HUES64 (cell line): Measurements from ENCODE around the gene TMTC2.
A peak's percentile ranks its signal among the peaks of the same experiment; 100 is the strongest.

Experiments
- H3K27ac ChIP-seq: 2 replicates; pipeline ENCODE4 v1.7.0; 2013; ENCODE audit warnings: low read depth, low read length, inconsistent platforms
- H3K27me3 ChIP-seq: 2 replicates; pipeline ENCODE4 v1.6.1; 2013; ENCODE audit warnings: mild to moderate bottlenecking, low read length; ENCODE audit not compliant: insufficient read depth
- H3K36me3 ChIP-seq: 2 replicates; pipeline ENCODE4 v1.6.1; 2013; ENCODE audit warnings: mild to moderate bottlenecking, low read length; ENCODE audit not compliant: insufficient read depth
- H3K4me1 ChIP-seq: 2 replicates; pipeline ENCODE4 v1.6.1; 2013; ENCODE audit warnings: mild to moderate bottlenecking, low read length, moderate library complexity; ENCODE audit not compliant: insufficient read depth
- H3K4me3 ChIP-seq: 2 replicates; pipeline ENCODE4 v1.5.1; 2013; ENCODE audit warnings: mild to moderate bottlenecking, low read length, moderate library complexity
- H3K9ac ChIP-seq: 2 replicates; pipeline ENCODE4 v1.6.1; 2013; ENCODE audit warnings: mild to moderate bottlenecking, low read depth, low read length
- H3K9me3 ChIP-seq: 2 replicates; pipeline ENCODE4 v1.6.1; 2013; ENCODE audit warnings: low read depth, low read length; ENCODE audit not compliant: insufficient read depth
- WGBS: fragments of 150-250, 120-280 bp; methylation state at CpG from one replicate; pipeline ENCODE4 v1.1.7; 2013; ENCODE audit warnings: missing lambda C conversion rate; 5-methylcytosine and 5-hydroxymethylcytosine counted together

The TMTC2 gene

DNA sequence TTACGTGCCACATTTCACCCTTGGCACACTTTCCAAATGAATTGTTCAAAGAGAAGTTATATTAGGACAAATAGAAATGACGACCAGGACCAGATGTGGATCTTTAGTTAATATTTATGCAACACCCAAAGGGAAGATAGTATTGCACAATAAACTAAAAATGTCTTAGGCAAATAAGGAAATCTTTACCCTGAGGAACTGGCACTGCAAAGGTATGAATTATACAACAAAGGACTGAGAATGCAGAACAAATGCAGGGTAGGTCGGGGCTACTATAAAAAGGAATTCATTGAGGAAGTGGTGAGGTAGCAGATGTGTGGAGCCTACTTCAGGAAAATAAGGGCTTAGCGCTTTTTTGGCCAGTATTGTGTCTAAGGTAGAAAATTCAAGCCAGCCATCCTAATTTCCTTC is 3.9 kb upstream of the TMTC2 start:
- Histone ChIP-seq H3K4me3 (no peak overlapping the region), H3K9me3 (no peaks in the 10 kb centered on the region), H3K9ac (no peak overlapping the region), H3K27ac (no peak overlapping the region), H3K36me3 (no peaks in the 10 kb centered on the region), H3K27me3 (no peaks in the 10 kb centered on the region), H3K4me1 (peaks cover 3% of the 10 kb centered on the region)
- 77% methylated on average over 4 of the region's 4 CpGs for WGBS

DNA sequence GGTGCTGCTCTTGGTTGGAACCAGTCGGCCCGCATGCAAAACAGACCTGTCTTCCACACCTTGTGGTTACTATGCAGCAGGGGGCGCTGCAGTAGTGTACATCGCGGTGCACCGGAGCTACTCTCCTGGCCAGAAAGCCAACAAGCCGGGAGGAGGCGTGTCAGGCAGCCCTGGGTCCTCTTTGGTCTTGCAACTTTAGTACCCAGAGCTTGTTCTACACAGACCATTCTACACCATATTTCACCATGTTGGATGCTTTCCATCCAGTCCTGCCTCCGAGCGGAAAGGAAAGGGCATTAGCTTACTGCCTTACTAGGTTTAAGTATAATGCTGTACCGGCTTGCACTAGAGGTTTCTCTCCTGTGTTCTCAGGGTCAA is 927 bp upstream of the TMTC2 start:
- Histone ChIP-seq H3K4me1 (peaks cover 12% of the 10 kb centered on the region), H3K36me3 (no peaks in the 10 kb centered on the region), H3K9ac (no peak overlapping the region), H3K27me3 (peaks cover 9% of the 10 kb centered on the region), H3K4me3 (peak overlapping the region; percentile 79), H3K9me3 (no peaks in the 10 kb centered on the region), H3K27ac (no peak overlapping the region)
- 3% methylated on average over 11 of the region's 11 CpGs for WGBS

DNA sequence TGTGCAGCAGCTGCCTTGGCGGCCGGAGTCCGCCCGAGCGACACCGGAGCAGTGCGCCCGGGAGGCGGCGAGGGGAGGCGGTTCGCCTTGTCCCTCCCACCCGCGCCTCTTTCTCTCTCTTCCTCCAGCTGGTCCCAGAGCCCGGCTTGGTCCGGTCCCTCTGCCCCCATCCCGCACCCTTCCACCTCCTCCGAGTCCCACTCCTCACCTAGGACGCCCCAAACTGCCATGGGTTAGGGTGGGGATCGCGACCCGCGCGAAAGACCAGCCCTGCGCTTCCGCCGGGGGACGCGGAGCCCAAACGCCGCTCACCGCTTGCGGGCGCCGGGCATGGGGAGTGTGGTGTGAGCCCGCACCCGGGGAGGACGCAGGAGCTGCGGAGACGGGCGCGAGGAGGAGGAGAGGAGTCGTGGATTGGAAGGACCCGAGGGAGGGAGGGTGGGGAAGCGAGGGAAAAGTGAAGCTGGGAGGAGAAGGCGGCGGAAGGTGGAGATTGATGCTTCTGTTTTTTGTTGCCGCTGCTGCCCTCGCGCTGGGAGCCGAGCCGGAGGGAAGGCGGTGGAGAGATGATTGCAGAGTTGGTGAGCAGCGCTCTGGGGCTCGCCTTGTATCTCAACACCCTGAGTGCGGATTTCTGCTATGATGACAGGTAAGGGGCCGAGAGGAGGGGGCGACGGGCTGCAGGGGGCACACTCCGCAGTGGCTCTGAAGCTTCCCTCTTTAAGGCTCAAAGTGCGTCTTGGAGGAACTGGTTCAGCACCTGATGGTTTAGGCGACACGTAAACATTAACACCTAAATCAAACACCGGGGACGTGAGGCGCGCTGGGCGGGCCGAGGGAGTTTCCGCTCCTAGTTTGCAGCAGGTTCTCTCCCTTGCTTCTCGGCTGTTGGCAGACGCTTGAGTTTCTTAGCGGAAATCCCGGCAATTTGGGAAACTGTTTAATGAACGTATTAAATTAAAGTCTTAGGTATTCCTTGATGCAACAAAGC is 610 bp downstream of the TMTC2 start:
- H3K36me3 ChIP-seq, result peaks cover 8% of the 10 kb centered on the region; the same call in 1 of the 2 replicates
- WGBS, result under 1% methylated on average over 75 of the region's 75 CpGs
- H3K4me1 ChIP-seq, result peaks cover 9% of the 10 kb centered on the region
- H3K27ac ChIP-seq, result no peak overlapping the region
- peaks cover 9% of the 10 kb centered on the region for H3K27me3 ChIP-seq
- H3K9me3 ChIP-seq, result no peaks in the 10 kb centered on the region
- H3K4me3 ChIP-seq, result peak overlapping the region; percentile 79
- peak overlapping the region; percentile 61 for H3K9ac ChIP-seq

DNA sequence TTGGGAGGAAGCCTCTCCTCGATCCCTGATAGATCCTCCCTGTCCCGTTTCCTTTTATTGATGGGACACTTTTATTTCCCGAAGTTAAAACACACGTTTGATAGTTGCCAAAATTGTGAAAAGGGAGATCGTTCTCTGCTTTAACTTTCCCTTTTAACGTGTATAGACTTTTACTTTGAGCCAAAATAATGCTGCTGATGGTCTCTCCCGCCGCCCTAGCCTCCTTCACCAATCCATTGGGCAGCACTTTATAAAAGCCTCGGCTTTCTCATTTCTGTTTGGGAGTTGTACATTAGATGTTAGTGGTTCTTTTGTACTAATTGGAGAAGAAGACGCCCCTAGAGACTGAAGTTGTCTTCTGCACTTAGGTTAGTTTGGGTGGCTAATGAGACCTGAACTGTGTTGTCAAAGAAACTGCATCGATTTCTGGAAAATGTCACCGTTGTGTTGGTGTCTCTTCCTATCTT is 1.4 kb downstream of the TMTC2 start:
- peaks cover 9% of the 10 kb centered on the region for H3K27me3 ChIP-seq
- peaks cover 16% of the 10 kb centered on the region for H3K36me3 ChIP-seq
- no peak overlapping the region for H3K27ac ChIP-seq
- peak overlapping the region; percentile 34; the same call in 1 of the 2 replicates for H3K9ac ChIP-seq
- 13% methylated on average over 12 of the region's 12 CpGs for WGBS
- peaks cover 9% of the 10 kb centered on the region for H3K4me1 ChIP-seq
- peak overlapping the region; percentile 79 for H3K4me3 ChIP-seq
- H3K9me3 ChIP-seq, result no peaks in the 10 kb centered on the region

DNA sequence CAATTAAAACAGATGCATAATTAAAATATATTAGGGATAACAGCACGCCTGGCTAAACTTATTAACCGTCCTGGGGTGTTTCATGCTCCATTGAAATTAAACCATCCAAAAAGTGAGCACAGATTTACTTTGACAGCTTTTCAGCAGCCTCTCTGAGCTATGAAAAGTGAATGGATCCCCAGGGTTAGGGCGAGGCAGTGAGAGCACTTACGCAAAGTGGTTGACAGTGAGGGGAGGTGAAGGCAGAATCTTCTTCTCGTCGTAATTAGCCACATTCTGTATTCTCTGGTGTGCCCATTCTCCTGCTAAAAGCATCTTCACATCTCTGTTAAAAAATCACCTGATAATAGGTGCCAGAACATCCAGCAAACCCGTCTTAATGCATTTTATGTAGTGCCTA is 1.9 kb downstream of the TMTC2 start:
- Histone ChIP-seq H3K9ac (no peak overlapping the region), H3K4me1 (peaks cover 9% of the 10 kb centered on the region), H3K27ac (no peak overlapping the region), H3K36me3 (peaks cover 20% of the 10 kb centered on the region), H3K27me3 (peaks cover 9% of the 10 kb centered on the region), H3K9me3 (no peaks in the 10 kb centered on the region), H3K4me3 (peak overlapping the region; percentile 79)
- WGBS, result 76% methylated on average over 7 of the region's 7 CpGs

DNA sequence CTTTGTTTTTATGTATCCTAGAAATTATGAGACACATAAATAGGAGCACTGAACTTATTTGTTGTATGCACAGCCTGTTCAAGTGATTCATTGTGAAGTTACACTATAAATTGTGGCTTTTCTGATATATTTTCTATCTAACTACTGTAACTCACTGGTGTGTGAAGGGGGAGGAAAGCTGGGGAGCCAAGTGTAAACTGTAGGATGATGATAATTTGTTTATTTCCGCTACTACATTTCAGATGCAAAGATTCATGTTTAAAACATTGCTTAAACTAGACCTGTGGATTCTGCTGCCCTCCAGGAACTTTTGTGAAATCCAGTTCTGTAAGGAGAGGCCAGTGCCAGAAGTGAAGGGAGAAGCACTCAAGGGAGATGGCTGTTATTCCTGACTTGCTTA is 3.3 kb downstream of the TMTC2 start:
- H3K36me3 ChIP-seq, result peaks cover 20% of the 10 kb centered on the region
- H3K9me3 ChIP-seq, result no peaks in the 10 kb centered on the region
- no peak overlapping the region for H3K27ac ChIP-seq
- peaks cover 9% of the 10 kb centered on the region for H3K27me3 ChIP-seq
- no peak overlapping the region for H3K9ac ChIP-seq
- WGBS, result 100% methylated on average over 1 of the region's 1 CpG
- H3K4me3 ChIP-seq, result no peak overlapping the region
- peaks cover 9% of the 10 kb centered on the region for H3K4me1 ChIP-seq

DNA sequence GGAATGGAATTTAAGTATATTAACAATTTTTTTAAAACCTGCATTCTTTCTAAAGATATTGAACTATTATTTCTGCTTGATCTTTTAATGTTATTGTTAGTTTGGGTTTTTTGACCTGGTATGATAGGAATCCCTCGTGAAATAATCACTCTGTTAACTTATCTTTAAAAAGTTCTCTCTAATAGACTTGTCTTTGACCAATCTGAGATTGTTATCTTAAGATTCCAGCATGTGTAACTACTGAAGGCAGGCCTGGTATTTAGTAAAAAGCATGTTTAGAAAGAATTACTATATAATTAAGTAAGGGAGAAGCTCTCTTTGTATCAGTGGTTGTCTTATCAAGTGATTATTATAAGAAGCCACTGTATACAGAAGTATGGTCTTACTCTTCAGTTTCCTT is 4.8 kb downstream of the TMTC2 start:
- WGBS, result no CpG with 5 or more reads among the region's 1 CpG

DNA sequence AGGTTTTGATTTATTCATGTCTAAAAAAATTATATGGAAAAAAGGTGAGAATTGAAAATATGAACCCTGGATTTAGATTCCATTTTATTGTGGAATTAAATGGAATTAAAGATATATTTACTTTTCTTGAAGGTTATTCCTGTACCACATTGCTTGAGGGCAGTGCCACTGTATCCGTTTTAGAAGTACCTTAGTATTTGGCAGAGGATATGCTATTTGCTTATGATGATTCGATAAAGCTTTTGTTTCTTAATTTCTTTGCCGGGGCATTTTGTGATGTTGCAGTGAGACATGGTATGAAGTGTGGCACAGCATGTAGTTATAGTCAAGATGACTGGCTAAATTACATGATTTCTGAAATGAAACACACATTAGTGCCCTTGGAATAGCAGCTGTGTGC is 7.6 kb downstream of the TMTC2 start:
- no peak overlapping the region for H3K4me3 ChIP-seq
- H3K27me3 ChIP-seq, result no peaks in the 10 kb centered on the region
- no peak overlapping the region for H3K9ac ChIP-seq
- H3K4me1 ChIP-seq, result peaks cover 4% of the 10 kb centered on the region; the same call in 1 of the 2 replicates
- 97% methylated on average over 3 of the region's 3 CpGs for WGBS
- H3K9me3 ChIP-seq, result no peaks in the 10 kb centered on the region
- H3K27ac ChIP-seq, result no peak overlapping the region
- H3K36me3 ChIP-seq, result peaks cover 20% of the 10 kb centered on the region

More for the DNA sequence above, 4.8 kb downstream of the TMTC2 start:
- H3K27ac ChIP-seq, result no peak overlapping the region
- H3K9me3 ChIP-seq, result no peaks in the 10 kb centered on the region
- peaks cover 13% of the 10 kb centered on the region for H3K4me1 ChIP-seq
- H3K4me3 ChIP-seq, result no peak overlapping the region
- H3K9ac ChIP-seq, result no peak overlapping the region
- peaks cover 20% of the 10 kb centered on the region for H3K36me3 ChIP-seq
- H3K27me3 ChIP-seq, result peaks cover 9% of the 10 kb centered on the region

DNA sequence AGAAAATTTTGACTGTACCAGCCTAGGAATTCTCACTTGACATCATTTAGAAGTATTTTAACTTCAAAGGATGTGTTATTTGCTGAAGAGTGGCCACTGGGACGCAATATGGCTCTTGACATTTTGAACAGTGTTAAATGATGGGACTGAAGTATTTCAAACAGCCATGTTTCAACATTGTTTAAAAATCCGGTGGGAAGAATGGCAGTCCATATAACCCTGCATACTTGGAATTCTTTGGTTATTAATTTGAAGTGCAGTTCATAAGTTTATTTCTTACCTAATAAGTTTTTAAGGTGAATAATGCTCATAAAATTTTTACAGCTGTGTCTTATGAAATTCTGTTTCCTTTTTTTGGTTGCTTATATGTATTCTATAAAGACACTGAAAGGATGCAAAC is 8.3 kb downstream of the TMTC2 start:
- Histone ChIP-seq H3K36me3 (peaks cover 20% of the 10 kb centered on the region), H3K9me3 (no peaks in the 10 kb centered on the region), H3K9ac (no peak overlapping the region), H3K27ac (no peak overlapping the region), H3K4me1 (peaks cover 4% of the 10 kb centered on the region; the same call in 1 of the 2 replicates), H3K4me3 (no peak overlapping the region), H3K27me3 (no peaks in the 10 kb centered on the region)
- WGBS, result 90% methylated on average over 2 of the region's 2 CpGs

DNA sequence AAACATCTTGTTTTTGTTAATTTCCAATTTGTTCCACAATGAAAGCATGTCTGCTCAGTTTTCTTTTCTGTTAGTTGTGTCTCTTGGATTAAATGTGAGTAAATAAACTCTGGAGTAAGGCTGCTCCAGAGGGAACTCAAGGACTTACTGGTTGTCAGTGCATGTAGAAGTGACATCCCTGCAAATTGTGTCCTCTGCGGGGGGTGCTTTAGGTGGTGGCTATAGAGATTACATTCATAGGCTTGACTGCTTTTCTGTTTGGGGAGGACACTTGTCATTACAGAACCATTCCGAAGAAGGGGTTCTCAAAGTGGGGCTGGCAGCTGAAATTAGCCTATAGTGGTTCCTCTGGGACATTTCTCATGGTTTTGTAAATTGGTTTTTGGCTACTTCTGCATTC is 8.8 kb downstream of the TMTC2 start:
- H3K4me3 ChIP-seq, result no peak overlapping the region
- 85% methylated on average over 2 of the region's 2 CpGs for WGBS
- H3K27ac ChIP-seq, result no peak overlapping the region
- H3K36me3 ChIP-seq, result peaks cover 20% of the 10 kb centered on the region
- H3K4me1 ChIP-seq, result peaks cover 4% of the 10 kb centered on the region; the same call in 1 of the 2 replicates
- no peaks in the 10 kb centered on the region for H3K9me3 ChIP-seq
- H3K27me3 ChIP-seq, result no peaks in the 10 kb centered on the region
- H3K9ac ChIP-seq, result no peak overlapping the region

DNA sequence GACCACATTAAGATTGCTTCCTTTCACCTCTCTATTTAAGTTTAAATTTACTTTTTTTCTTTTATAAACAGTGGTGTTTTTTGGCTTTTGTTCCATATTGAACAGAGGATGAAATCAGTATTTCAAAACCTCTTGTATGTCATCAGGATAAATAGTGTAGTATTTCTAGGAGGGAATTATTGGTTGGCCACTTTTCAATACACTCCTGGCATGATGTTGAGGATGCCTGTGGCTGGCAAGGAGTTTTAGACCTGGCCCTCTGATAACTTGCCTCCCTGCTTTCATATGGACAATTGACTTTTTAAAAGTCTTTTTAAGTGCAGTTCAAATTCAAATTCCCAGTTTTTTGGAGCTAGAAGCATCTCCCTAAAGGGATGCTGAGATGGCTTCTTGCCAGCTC is 9.8 kb downstream of the TMTC2 start:
- peaks cover 17% of the 10 kb centered on the region for H3K36me3 ChIP-seq
- H3K4me1 ChIP-seq, result peaks cover 4% of the 10 kb centered on the region; the same call in 1 of the 2 replicates
- H3K27ac ChIP-seq, result no peak overlapping the region
- no peaks in the 10 kb centered on the region for H3K27me3 ChIP-seq
- H3K4me3 ChIP-seq, result no peak overlapping the region
- no peak overlapping the region for H3K9ac ChIP-seq
- no peaks in the 10 kb centered on the region for H3K9me3 ChIP-seq
